Fibroblast of pulmonary artery (primary cell): Measurements from ENCODE around the gene SLC25A29.
"Not testable (repeated sequence)": the region's sequence is repeated elsewhere in the genome, so short reads cannot be mapped to it uniquely, and the experiment has no call there.

Experiments
- DNase-seq: peaks from one replicate; pipeline ENCODE4 v3.0.0-alpha.2; 2010; ENCODE audit warnings: low read depth
- H3K4me3 ChIP-seq: replicated peaks from 2 replicates; pipeline ENCODE4 v1.5.1; 2011; ENCODE audit warnings: low read depth, mild to moderate bottlenecking, control low read depth, low read length, moderate library complexity
- TF ChIP-seq, protein P1 (sequence below): IDR thresholded peaks from 2 replicates; pipeline ENCODE4 v1.5.1; 2011; ENCODE audit warnings: mild to moderate bottlenecking, control low read depth, low read length, inconsistent platforms; ENCODE audit errors: missing control alignments

SLC25A29 gene

DNA sequence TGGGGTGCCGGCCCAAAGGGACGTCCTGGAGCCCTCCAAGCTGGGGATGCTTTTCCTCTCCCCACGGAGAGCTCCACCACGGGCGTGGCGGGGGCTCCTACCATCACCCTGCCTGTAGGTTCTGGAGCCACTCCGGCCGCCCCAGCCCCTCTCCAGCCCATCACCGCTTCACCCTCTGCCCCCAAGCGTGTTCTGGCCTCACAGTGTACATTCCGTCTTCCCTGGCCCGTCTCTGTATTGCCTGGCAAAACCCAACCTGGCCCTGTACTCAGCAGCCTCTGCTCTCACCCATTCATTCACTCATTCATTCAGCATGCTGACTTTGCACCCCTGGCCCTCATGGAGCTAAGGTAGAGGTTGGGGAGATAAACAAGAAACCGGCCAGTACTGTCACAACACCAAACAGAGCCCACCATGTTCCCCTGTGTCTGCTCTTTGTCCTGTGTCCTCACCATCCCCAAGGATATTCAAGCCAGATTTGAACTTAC is 20.3 kb downstream of the SLC25A29 start:
- TF ChIP-seq, protein P1, sequence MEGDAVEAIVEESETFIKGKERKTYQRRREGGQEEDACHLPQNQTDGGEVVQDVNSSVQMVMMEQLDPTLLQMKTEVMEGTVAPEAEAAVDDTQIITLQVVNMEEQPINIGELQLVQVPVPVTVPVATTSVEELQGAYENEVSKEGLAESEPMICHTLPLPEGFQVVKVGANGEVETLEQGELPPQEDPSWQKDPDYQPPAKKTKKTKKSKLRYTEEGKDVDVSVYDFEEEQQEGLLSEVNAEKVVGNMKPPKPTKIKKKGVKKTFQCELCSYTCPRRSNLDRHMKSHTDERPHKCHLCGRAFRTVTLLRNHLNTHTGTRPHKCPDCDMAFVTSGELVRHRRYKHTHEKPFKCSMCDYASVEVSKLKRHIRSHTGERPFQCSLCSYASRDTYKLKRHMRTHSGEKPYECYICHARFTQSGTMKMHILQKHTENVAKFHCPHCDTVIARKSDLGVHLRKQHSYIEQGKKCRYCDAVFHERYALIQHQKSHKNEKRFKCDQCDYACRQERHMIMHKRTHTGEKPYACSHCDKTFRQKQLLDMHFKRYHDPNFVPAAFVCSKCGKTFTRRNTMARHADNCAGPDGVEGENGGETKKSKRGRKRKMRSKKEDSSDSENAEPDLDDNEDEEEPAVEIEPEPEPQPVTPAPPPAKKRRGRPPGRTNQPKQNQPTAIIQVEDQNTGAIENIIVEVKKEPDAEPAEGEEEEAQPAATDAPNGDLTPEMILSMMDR, result no peak
- no peak for DNase-seq
- H3K4me3 ChIP-seq, result peak overlapping the region; percentile 63

DNA sequence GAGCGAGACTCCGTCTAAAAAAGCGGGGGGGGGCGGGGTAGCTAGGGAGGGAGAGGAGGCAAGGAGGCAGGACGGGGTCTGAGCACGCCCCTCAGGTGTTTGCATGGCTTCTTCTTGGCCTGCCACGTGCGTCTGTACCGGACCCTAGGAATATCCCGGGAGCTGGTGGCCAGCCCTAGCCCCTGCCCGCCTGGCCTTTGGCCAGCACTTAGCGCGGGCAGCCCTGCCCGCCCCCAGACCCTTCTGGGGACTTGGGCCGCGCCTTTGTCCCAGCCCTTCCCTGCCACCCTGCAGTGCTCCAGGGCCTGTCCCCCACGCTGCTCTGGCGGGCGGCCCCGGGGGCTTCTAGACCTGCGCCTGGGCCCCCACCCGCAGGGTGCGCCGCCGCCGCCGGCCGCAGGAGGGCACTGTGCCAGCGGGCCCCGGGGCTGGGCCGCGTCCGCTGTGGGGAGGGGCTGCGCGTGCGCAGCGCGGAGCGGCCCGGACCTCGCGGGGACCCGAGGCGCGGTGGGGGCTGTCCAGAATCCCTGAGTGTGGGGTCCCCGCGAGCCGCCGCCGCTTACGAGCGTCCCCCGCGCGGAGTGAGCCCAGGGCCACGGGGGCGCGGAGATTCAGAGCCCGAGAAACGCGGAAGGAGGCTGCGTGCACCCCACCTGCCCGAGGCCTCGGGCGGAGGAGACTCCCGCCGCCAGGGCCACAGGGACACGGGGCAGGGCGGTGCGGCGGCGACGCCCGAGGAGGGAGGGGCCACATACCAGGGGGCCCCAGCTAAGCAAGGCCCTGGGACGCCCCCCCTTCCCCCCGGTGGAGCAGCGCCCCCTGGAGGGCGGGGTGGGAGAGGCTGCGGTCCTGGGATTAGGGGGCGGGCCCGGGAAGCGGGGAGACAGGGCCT is 21.0 kb downstream of the SLC25A29 start:
- peak overlapping the region; percentile 63 for H3K4me3 ChIP-seq
- DNase-seq, result peak; percentile 59

DNA sequence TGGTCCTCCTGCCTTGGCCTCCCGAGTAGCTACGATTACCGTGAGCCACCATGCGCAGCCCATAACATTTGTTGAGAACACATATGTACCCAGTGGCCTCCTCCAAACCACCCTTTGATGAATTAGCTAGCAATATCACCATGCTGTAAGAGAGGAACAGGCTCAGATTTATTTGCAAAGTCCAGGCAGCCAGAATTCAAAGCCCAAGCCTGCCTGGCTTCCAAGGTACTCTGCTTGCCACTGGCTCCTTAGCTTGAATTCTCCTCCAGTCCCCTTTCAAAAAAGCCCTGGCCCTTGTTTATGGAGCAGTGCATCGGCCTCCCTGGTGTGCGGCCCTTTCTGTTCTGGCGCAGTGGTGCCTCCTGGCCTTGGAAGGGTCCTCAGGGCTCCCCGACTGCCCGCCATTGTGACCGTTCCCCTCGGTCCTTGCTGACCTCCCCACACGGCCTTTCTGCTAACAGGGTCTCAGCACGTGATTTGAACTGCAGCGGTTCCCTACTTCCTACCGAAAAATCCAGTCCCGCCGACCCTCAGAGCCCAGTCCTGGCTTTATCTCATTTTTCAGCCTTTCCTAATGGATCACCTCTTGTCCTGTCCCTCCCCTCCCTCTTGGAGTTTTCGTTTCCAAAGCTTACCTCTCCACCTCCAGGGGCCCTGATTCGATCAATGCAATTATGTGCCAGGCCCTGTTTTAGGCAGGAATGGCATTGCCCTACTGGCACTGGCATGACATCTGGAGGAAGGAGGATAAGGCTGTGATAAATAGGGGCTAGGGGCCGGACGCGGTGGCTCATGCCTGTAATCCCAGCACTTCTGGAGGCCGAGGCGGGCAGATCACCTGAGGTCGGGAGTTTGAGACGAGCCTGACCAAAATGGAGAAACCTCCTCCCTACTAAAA is 22.0 kb downstream of the SLC25A29 start:
- no peak for DNase-seq
- TF ChIP-seq, protein P1, result no peak
- H3K4me3 ChIP-seq, result peak overlapping the region; percentile 63

More for the DNA sequence above, 21.0 kb downstream of the SLC25A29 start:
- TF ChIP-seq, protein P1, result peak; percentile 52

DNA sequence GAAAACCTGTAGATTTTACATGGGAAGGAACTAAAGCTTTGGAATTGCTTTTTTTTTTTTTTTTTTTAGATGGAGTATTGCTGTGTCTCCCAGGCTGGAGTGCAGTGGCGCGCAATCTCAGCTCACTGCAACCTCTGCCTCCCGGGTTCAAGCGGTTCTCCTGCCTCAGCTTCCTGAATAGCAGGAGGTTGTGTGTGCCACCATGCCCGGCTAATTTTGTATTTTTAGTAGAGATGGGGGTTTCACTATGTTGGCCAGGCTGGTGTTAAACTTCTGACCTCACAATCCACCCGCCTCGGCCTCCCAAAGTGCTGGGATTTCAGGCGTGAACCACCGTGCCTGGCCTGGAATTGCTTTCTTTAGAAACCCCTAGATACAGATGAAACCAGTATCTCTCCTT is 22.8 kb downstream of the SLC25A29 start:
- not testable (repeated sequence) for DNase-seq, H3K4me3 ChIP-seq

DNA sequence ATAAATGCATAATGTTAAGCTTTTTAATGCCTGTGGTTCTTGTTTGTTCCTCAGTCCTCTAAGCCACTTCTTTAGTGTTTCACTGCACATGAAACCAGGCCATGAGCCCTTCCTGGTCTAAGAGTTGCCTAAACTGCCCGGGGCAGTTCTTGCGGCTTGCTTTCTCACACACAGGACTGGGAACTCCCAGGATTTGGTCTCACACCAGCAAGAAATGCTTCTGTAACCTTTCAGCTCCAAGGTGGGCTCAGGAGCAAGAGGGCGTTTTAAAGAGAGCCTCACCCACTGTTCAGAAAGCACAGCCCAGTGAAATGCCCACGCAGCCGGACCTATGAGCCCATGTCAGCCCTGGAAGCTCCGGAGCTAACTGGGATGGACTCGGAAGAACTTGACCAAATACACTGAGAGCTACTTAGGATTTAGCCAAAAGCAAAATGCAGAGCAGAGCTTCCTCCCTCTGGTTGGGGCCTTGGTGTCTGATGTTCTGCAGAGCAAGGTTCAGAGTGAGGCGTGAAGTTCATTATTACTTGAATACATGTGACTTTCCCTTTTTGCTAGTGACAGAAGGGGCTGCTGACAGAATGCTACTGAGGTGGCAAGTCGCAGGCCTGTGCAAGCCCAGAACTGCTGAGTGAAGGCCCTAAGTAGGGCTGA is 23.4 kb downstream of the SLC25A29 start:
- TF ChIP-seq, protein P1, result no peak
- DNase-seq, result no peak
- H3K4me3 ChIP-seq, result no peak overlapping the region

DNA sequence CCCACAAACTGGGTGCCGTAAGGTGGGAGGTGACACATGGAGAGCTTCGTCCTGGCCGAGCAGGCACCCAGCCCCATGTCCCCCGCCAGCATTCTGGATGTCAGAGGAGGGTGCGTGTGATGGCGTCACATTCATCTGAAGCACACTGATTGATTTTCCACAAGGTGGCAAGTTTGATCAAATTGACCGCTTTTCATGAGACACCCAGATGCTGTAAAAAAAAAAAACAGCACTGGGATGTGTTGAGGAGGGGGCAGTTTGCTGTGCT is 24.2 kb downstream of the SLC25A29 start:
- H3K4me3 ChIP-seq, result no peak overlapping the region
- no peak for DNase-seq
- TF ChIP-seq, protein P1, result no peak
